Measurements from ENCODE around the gene SMG9.

Gene SMG9

DNA sequence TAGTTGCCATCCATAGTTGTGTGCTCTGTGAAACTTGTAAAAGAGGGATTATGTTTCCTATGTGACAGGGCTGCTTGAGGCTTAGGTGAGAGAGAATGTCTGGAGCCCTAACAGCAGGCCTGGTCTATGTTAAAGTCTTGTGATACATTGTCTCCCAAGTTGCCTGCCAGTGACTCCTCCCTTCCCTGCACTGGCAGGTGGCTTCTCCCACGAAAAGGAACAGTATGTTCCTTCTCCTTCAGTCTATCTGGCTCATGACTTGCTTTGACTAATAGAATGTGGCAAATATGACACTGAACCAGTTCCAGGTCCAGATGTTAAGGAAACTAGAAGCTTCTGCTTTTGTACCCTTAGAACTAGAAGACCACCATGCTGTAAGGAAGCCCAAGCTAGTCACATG lies 31.9 kb upstream of the SMG9 start:
- TF ChIP-seq EGR1 (IDR thresholded peaks at IDR 0.05) (no peak), YY1 (IDR thresholded peaks at IDR 0.05; ENCODE audit: low read depth) (no peak), CREB1 (IDR thresholded peaks at IDR 0.05; ENCODE audit: low read depth) (no peak), TAF1 (IDR thresholded peaks at IDR 0.05; ENCODE audit: low read depth) (no peak), CEBPB (IDR thresholded peaks at IDR 0.05) (no peak), EP300 (IDR thresholded peaks at IDR 0.05; ENCODE audit: borderline replicate concordance) (no peak), TEAD4 (IDR thresholded peaks at IDR 0.05) (no peak), TCF12 (IDR thresholded peaks at IDR 0.05; ENCODE audit: low read depth) (no peak)
- TF ChIP-seq, protein P1, sequence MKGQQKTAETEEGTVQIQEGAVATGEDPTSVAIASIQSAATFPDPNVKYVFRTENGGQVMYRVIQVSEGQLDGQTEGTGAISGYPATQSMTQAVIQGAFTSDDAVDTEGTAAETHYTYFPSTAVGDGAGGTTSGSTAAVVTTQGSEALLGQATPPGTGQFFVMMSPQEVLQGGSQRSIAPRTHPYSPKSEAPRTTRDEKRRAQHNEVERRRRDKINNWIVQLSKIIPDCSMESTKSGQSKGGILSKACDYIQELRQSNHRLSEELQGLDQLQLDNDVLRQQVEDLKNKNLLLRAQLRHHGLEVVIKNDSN (IDR thresholded peaks at IDR 0.05), result no peak
- TF ChIP-seq, protein P2, sequence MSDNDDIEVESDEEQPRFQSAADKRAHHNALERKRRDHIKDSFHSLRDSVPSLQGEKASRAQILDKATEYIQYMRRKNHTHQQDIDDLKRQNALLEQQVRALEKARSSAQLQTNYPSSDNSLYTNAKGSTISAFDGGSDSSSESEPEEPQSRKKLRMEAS (IDR thresholded peaks at IDR 0.05), result no peak
- TF ChIP-seq, protein P3, sequence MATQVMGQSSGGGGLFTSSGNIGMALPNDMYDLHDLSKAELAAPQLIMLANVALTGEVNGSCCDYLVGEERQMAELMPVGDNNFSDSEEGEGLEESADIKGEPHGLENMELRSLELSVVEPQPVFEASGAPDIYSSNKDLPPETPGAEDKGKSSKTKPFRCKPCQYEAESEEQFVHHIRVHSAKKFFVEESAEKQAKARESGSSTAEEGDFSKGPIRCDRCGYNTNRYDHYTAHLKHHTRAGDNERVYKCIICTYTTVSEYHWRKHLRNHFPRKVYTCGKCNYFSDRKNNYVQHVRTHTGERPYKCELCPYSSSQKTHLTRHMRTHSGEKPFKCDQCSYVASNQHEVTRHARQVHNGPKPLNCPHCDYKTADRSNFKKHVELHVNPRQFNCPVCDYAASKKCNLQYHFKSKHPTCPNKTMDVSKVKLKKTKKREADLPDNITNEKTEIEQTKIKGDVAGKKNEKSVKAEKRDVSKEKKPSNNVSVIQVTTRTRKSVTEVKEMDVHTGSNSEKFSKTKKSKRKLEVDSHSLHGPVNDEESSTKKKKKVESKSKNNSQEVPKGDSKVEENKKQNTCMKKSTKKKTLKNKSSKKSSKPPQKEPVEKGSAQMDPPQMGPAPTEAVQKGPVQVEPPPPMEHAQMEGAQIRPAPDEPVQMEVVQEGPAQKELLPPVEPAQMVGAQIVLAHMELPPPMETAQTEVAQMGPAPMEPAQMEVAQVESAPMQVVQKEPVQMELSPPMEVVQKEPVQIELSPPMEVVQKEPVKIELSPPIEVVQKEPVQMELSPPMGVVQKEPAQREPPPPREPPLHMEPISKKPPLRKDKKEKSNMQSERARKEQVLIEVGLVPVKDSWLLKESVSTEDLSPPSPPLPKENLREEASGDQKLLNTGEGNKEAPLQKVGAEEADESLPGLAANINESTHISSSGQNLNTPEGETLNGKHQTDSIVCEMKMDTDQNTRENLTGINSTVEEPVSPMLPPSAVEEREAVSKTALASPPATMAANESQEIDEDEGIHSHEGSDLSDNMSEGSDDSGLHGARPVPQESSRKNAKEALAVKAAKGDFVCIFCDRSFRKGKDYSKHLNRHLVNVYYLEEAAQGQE (IDR thresholded peaks at IDR 0.05; ENCODE audit: low read depth), result no peak

DNA sequence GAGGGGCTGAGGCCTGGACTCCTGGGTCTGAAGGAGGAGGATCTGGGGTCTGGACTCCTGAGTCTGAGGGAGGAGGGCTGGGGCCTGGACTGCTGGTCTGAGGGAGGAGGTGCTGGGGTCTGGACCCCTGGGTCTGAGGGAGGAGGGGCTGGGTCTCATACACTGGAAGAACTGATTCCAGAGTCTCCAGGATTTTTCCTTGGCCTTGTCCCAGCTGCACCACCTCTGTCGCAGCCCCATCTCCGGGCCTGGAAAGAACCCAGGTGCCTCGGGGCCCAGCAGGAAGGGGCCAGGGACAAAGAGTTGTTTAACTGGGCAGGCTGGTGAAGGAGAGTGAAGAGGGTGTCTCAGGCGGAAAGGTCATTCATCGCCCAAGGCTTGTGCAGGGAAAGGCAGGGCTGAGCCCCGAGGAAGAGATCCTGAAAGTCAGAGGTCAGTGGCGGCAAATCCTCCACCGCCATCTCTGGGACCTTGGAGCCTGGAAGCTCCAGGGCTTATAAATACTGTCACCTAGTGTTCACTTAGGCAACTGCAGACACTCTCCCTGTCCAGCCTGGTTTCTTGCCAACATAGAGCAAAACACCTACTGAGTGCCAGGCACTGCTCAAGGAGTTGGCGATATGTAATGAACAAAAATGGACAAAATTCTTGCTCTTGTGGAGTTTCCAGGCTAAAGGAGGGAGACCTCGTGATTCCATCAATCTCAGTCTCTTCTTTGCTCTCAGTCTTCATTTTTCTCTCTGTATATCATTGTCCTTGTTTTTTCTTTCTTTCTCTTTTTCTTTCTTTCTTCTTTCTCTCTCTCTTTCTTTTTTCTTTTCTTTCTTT lies 30.4 kb upstream of the SMG9 start:
- TF ChIP-seq EGR1 (IDR thresholded peaks at IDR 0.05) (no peak), EP300 (IDR thresholded peaks at IDR 0.05; ENCODE audit: borderline replicate concordance) (no peak), RAD21 (IDR thresholded peaks at IDR 0.05; ENCODE audit: low read depth) (peak; percentile 97), CREB1 (IDR thresholded peaks at IDR 0.05; ENCODE audit: low read depth) (no peak), TCF12 (IDR thresholded peaks at IDR 0.05; ENCODE audit: low read depth) (no peak), YY1 (IDR thresholded peaks at IDR 0.05; ENCODE audit: low read depth) (0 out of 2 replicates have a peak, but pooled peaks have one; percentile 42)
- TF ChIP-seq, protein P3 (IDR thresholded peaks at IDR 0.05; ENCODE audit: low read depth), result no peak

DNA sequence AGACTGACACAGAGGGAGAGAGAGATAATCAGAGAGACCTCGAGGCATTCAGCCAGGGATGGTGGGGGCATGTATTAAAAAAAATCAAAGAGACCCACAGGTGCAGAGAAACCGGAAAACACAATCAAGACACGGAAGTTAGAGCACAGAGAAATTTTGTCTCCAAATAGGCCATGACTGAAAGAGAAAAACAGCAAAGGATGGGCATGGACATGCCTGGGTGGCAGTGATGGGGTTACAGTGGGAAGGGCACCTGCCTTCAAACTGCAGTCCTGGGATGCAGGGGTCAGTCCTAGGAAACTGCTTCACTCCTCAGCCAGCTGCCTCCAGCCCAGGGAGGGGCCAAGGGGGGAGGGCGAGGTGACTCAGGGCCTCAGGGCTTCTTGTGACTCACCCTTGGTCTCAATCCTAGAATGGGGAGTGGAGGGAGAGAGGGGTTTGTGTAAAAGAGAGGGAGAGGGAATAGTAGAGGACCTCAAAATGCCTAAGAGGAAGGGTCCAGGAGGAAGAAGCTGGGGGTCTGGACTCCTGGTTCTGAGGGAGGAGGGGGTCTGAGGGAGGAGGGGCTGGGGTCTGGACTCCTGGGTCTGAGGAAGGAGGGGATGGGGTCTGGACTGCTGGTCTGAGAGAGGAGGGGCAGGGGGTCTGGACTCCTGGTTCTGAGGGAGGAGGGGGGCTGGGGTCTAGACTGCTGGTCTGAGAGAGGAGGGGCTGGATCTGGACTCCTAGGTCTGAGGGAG lies 29.6 kb upstream of the SMG9 start:
- TF ChIP-seq ZBTB7A (IDR thresholded peaks at IDR 0.05; ENCODE audit: low read depth), result peak; percentile 60; the same call in 1 of the 2 replicates
- no peak for TF ChIP-seq EP300 (IDR thresholded peaks at IDR 0.05; ENCODE audit: borderline replicate concordance)

DNA sequence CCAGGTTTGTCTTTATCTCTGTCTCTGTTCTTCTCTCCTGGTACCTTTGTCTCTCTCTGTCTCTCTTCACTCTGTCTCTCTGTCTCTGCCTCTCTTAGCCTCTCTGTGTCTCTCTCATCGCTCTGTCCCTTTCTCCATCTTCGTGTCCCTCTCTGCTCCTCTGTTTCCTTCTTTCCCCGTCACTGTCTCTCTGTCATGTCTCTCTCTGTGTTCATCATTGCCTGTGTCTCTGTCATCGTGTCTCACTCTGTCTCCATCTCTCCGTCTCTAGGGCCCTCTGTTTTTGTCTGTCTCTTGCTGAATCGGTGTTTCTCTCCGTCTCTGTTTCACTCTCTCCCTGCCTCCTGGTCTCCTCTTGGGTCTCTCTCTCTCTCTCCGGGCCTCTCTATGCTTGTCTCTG lies 28.9 kb upstream of the SMG9 start:
- no peak for TF ChIP-seq CEBPB (IDR thresholded peaks at IDR 0.05)
- TF ChIP-seq EGR1 (IDR thresholded peaks at IDR 0.05), result no peak
- no peak for TF ChIP-seq TCF12 (IDR thresholded peaks at IDR 0.05; ENCODE audit: low read depth)
- no peak for TF ChIP-seq EP300 (IDR thresholded peaks at IDR 0.05; ENCODE audit: borderline replicate concordance)
- TF ChIP-seq, protein P3 (IDR thresholded peaks at IDR 0.05; ENCODE audit: low read depth), result no peak
- no peak for TF ChIP-seq NFIC (IDR thresholded peaks at IDR 0.05)
- TF ChIP-seq ZBTB7A (IDR thresholded peaks at IDR 0.05; ENCODE audit: low read depth), result no peak
- no peak for TF ChIP-seq CREB1 (IDR thresholded peaks at IDR 0.05; ENCODE audit: low read depth)
- TF ChIP-seq RAD21 (IDR thresholded peaks at IDR 0.05; ENCODE audit: low read depth), result no peak
- no peak for TF ChIP-seq TEAD4 (IDR thresholded peaks at IDR 0.05)

DNA sequence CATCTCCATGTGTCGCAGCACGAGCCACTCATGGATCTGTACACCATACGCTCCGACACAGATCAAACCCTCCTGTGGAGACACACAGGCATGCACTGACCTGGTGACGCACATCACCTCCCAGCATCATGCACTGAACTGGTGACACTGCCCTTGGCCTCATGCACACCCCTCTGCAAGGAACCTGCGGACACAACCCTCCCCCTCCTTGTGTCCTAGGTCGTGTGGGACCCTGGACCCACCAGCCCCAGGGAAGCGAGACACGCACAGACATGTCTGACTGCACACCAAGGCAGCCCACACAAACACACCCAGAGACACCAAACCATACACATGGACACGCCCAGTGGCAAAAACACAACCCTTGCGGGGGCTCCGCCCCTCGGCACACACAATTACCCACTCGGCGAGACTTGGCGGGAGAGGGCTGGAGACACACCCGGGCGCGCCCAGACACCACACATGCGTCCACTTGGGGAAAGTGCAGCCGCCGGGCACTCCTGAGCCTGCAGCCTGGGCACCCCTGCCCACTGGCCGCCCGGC lies 28.0 kb upstream of the SMG9 start:
- no peak for TF ChIP-seq CREB1 (IDR thresholded peaks at IDR 0.05; ENCODE audit: low read depth)
- TF ChIP-seq, protein P3 (IDR thresholded peaks at IDR 0.05; ENCODE audit: low read depth), result no peak
- TF ChIP-seq EGR1 (IDR thresholded peaks at IDR 0.05), result no peak
- no peak for TF ChIP-seq CEBPB (IDR thresholded peaks at IDR 0.05)
- TF ChIP-seq, protein P1 (IDR thresholded peaks at IDR 0.05), result no peak
- no peak for TF ChIP-seq TAF1 (IDR thresholded peaks at IDR 0.05; ENCODE audit: low read depth)
- no peak for TF ChIP-seq TEAD4 (IDR thresholded peaks at IDR 0.05)
- no peak for TF ChIP-seq EP300 (IDR thresholded peaks at IDR 0.05; ENCODE audit: borderline replicate concordance)
- no peak for TF ChIP-seq TCF12 (IDR thresholded peaks at IDR 0.05; ENCODE audit: low read depth)
- TF ChIP-seq, protein P2 (IDR thresholded peaks at IDR 0.05), result no peak
- no peak for TF ChIP-seq YY1 (IDR thresholded peaks at IDR 0.05; ENCODE audit: low read depth)
- TF ChIP-seq FOXM1 (IDR thresholded peaks at IDR 0.05; ENCODE audit: borderline replicate concordance, low read depth), result no peak
- no peak for TF ChIP-seq ZBTB7A (IDR thresholded peaks at IDR 0.05; ENCODE audit: low read depth)
- TF ChIP-seq NFIC (IDR thresholded peaks at IDR 0.05), result no peak
- no peak for TF ChIP-seq RAD21 (IDR thresholded peaks at IDR 0.05; ENCODE audit: low read depth)
